ENCODE results near the gene ERGIC2. TPM values are rescaled to one million over a fixed set of nuclear protein-coding genes. Genes with fewer than 3 reads are reported as not detected.

The ERGIC2 gene
- total RNA-seq, 4 donors from 2014 or later: 2.6 to 24.7 (median 20.6) TPM

GRCh38 chr12:29415111-29415510 is 34.1 kb upstream of the ERGIC2 start:
- no peaks in the 10 kb centered on the region for H3K9me3 ChIP-seq
- H3K4me3 ChIP-seq: no peak overlapping the region
- 51% methylated on average over 4 of the region's 4 CpGs; no CpG with 5 or more reads in 1 of the 2 donors for WGBS, 2 donors (ENCODE audit: low coverage in 1 of 2)
- in situ Hi-C loops (cut with MboI; ENCODE audit: low pct_ligation_motif_present in 1 of 4, low pct_unique_long_range_greater_than_20kb in 1 of 4, low sequenced_read_pairs in 3 of 4): no loop called here
- no peaks in the 10 kb centered on the region for H3K4me1 ChIP-seq
- no peak for DNase-seq
- H3K36me3 ChIP-seq: no peaks in the 10 kb centered on the region
- intact Hi-C loops (cut with DNase I; ENCODE audit: low total_unique reads): no loop called here
- no peak for TF ChIP-seq EP300 (IDR thresholded peaks at IDR 0.05; ENCODE audit: low read depth)
- TF ChIP-seq CTCF (IDR thresholded peaks at IDR 0.05): no peak
- no peak for TF ChIP-seq POLR2A (IDR thresholded peaks at IDR 0.05)
- TF ChIP-seq POLR2AphosphoS5 (IDR thresholded peaks at IDR 0.05): no peak
- no peaks in the 10 kb centered on the region for H3K27me3 ChIP-seq
- no peak overlapping the region for H3K27ac ChIP-seq

- no peak for TF ChIP-seq EP300 (IDR thresholded peaks at IDR 0.05; ENCODE audit: low read depth)
- TF ChIP-seq POLR2A (IDR thresholded peaks at IDR 0.05): no peak
- no peak for TF ChIP-seq POLR2AphosphoS5 (IDR thresholded peaks at IDR 0.05)
- TF ChIP-seq CTCF (IDR thresholded peaks at IDR 0.05): no peak
- H3K36me3 ChIP-seq: no peaks in the 10 kb centered on the region
- intact Hi-C loops (cut with DNase I; ENCODE audit: low total_unique reads) (no loop called here), in situ Hi-C loops (cut with MboI; ENCODE audit: low pct_ligation_motif_present in 1 of 4, low pct_unique_long_range_greater_than_20kb in 1 of 4, low sequenced_read_pairs in 3 of 4) (no loop called here)
- H3K4me1 ChIP-seq: no peaks in the 10 kb centered on the region
- DNase-seq: no peak
- no peaks in the 10 kb centered on the region for H3K9me3 ChIP-seq
- no peak overlapping the region for H3K4me3 ChIP-seq
- H3K27ac ChIP-seq: no peak overlapping the region
- H3K27me3 ChIP-seq: no peaks in the 10 kb centered on the region
Measured at GRCh38 chr12:29414368-29414767, 33.4 kb upstream of the ERGIC2 start.

- Histone ChIP-seq H3K27me3 (no peaks in the 10 kb centered on the region), H3K9me3 (no peaks in the 10 kb centered on the region), H3K36me3 (no peaks in the 10 kb centered on the region), H3K27ac (no peak overlapping the region), H3K4me3 (no peak overlapping the region), H3K4me1 (no peaks in the 10 kb centered on the region)
- DNase-seq: no peak
- in situ Hi-C loops (cut with MboI; ENCODE audit: low pct_ligation_motif_present in 1 of 4, low pct_unique_long_range_greater_than_20kb in 1 of 4, low sequenced_read_pairs in 3 of 4): no loop called here
- intact Hi-C loops (cut with DNase I; ENCODE audit: low total_unique reads): no loop called here
- WGBS, 2 donors (ENCODE audit: low coverage in 1 of 2): 46 to 71% methylated on average over 4 of the region's 4 CpGs
- TF ChIP-seq EP300 (IDR thresholded peaks at IDR 0.05; ENCODE audit: low read depth) (no peak), POLR2A (IDR thresholded peaks at IDR 0.05) (no peak), CTCF (IDR thresholded peaks at IDR 0.05) (no peak), POLR2AphosphoS5 (IDR thresholded peaks at IDR 0.05) (no peak)
Measured at GRCh38 chr12:29405561-29405960, 24.6 kb upstream of the ERGIC2 start.

GRCh38 chr12:29403991-29404390 is 23.0 kb upstream of the ERGIC2 start:
- TF ChIP-seq CTCF (IDR thresholded peaks at IDR 0.05): no peak
- TF ChIP-seq POLR2A (IDR thresholded peaks at IDR 0.05): no peak
- no peak for TF ChIP-seq EP300 (IDR thresholded peaks at IDR 0.05; ENCODE audit: low read depth)
- no peak for TF ChIP-seq POLR2AphosphoS5 (IDR thresholded peaks at IDR 0.05)

More at GRCh38 chr12:29403991-29404390, 23.0 kb upstream of the ERGIC2 start:
- Histone ChIP-seq H3K9me3 (no peaks in the 10 kb centered on the region), H3K27ac (no peak overlapping the region), H3K4me3 (no peak overlapping the region), H3K4me1 (no peaks in the 10 kb centered on the region), H3K36me3 (no peaks in the 10 kb centered on the region), H3K27me3 (no peaks in the 10 kb centered on the region)
- intact Hi-C loops (cut with DNase I; ENCODE audit: low total_unique reads) (no loop called here), in situ Hi-C loops (cut with MboI; ENCODE audit: low pct_ligation_motif_present in 1 of 4, low pct_unique_long_range_greater_than_20kb in 1 of 4, low sequenced_read_pairs in 3 of 4) (no loop called here)
- no peak for DNase-seq
- WGBS, 2 donors (ENCODE audit: low coverage in 1 of 2): 64 to 88% methylated on average over 1 to 4 of the region's 4 CpGs

Data from transverse colon (tissue), 4 donors.